WTC11 (cell line): ENCODE results near the gene ASB11.

Experiments used
- ATF3 ChIP-seq: sonication (generic); formaldehyde crosslinking; conservative IDR thresholded peaks from 2 replicates; pipeline ENCODE4 v1.8.1; 2022; ENCODE audit warnings: mild to moderate bottlenecking, missing genetic modification reagents
- CTCF ChIP-seq: fragments of 200-600 bp; IDR thresholded peaks from 2 replicates; pipeline ENCODE4 v1.8.0; 2022; ENCODE audit warnings: antibody characterized with exemption
- E2F4 ChIP-seq: sonication (generic); formaldehyde crosslinking; IDR thresholded peaks from 2 replicates; pipeline ENCODE4 v1.8.1; 2022; ENCODE audit warnings: low read depth, mild to moderate bottlenecking, moderate library complexity, missing genetic modification reagents, borderline replicate concordance
- E2F5 ChIP-seq: sonication (generic); formaldehyde crosslinking; IDR thresholded peaks from 2 replicates; pipeline ENCODE4 v1.8.1; 2022; ENCODE audit warnings: mild to moderate bottlenecking, moderate library complexity, missing genetic modification reagents
- ESRRA ChIP-seq: sonication (generic); formaldehyde crosslinking; IDR thresholded peaks from 2 replicates; pipeline ENCODE4 v1.8.1; 2022; ENCODE audit warnings: mild to moderate bottlenecking, missing genetic modification reagents, borderline replicate concordance
- ETV6 ChIP-seq: sonication (generic); formaldehyde crosslinking; IDR thresholded peaks from 2 replicates; pipeline ENCODE4 v1.8.1; 2022; ENCODE audit warnings: mild to moderate bottlenecking, missing genetic modification reagents
- FOXJ3 ChIP-seq: sonication (generic); formaldehyde crosslinking; IDR thresholded peaks from 2 replicates; pipeline ENCODE4 v1.9.0; 2021; ENCODE audit warnings: missing genetic modification reagents, mild to moderate bottlenecking, borderline replicate concordance
- FOXK1 ChIP-seq: sonication (generic); formaldehyde crosslinking; IDR thresholded peaks from 2 replicates; pipeline ENCODE4 v1.8.0; 2022; ENCODE audit warnings: mild to moderate bottlenecking, moderate library complexity, missing genetic modification reagents
- HMGA2 ChIP-seq: fragments of 250-450 bp; sonication (Bioruptor Pico); IDR thresholded peaks from 2 replicates; pipeline ENCODE4 v1.4.0; 2021; ENCODE audit warnings: mild to moderate bottlenecking, moderate library complexity
- MYBL2 ChIP-seq: sonication (generic); formaldehyde crosslinking; IDR thresholded peaks from 2 replicates; pipeline ENCODE4 v1.8.1; 2023; ENCODE audit warnings: mild to moderate bottlenecking, moderate library complexity, missing genetic modification reagents
- NR2C2 ChIP-seq: sonication (generic); formaldehyde crosslinking; IDR thresholded peaks from 2 replicates; pipeline ENCODE4 v1.8.0; 2022; ENCODE audit warnings: mild to moderate bottlenecking, missing genetic modification reagents
- NR3C1 ChIP-seq: sonication (generic); formaldehyde crosslinking; conservative IDR thresholded peaks from 2 replicates; pipeline ENCODE4 v1.8.1; 2023; ENCODE audit warnings: low read depth, mild to moderate bottlenecking, missing genetic modification reagents
- RORB ChIP-seq: fragments of 250-450 bp; sonication (Bioruptor Pico); IDR thresholded peaks from 2 replicates; pipeline ENCODE4 v1.9.0; 2021; ENCODE audit warnings: mild to moderate bottlenecking

GRCh38 chrX:15314472-15314871, 968 bp downstream of the ASB11 start:
- TF ChIP-seq CTCF (no peak), ETV6 (CRISPR knock-in tag) (no peak), NR2C2 (CRISPR knock-in tag) (no peak), FOXK1 (CRISPR knock-in tag) (no peak), ESRRA (CRISPR knock-in tag) (no peak), MYBL2 (CRISPR knock-in tag) (no peak), FOXJ3 (CRISPR knock-in tag) (no peak), RORB (no peak), E2F4 (no peak), HMGA2 (no peak), E2F5 (CRISPR knock-in tag) (no peak), ATF3 (CRISPR knock-in tag) (no peak), NR3C1 (CRISPR knock-in tag) (no peak)
